Heart right ventricle (tissue), 16 donors: ENCODE results near the gene ERP29. TPM values are rescaled to one million over a fixed set of nuclear protein-coding genes. Genes with fewer than 3 reads are reported as not detected.
"Not testable (repeated sequence)": the region's sequence is repeated elsewhere in the genome, so short reads cannot be mapped to it uniquely, and the experiment has no call there.

Experiments
- ATAC-seq, 8 donors: fragments of 200-7000 bp; cut with Tn5 transposase; one replicate each; pipeline ENCODE4 v1.9.1; 2020; ENCODE audit warnings: mild to moderate bottlenecking in 8 of 8, moderate library complexity in 8 of 8, moderate number of reproducible peaks in 1 of 8
- DNase-seq, 2 donors: peaks; one replicate each; pipeline ENCODE4 v3.0.0-alpha.2; 2020
- H3K27ac ChIP-seq, 10 donors: fragments of 200-600 bp; sonication (generic) in 2 of 10; one replicate each; pipeline versions ENCODE4 v1.5.0 to v1.8.0; 2020 to 2022; ENCODE audit warnings: mild to moderate bottlenecking in 3 of 10
- H3K27me3 ChIP-seq, 7 donors: fragments of 200-600 bp; one replicate each; pipeline ENCODE4 v1.8.0; 2021 to 2022; ENCODE audit warnings: mild to moderate bottlenecking in 2 of 7
- H3K36me3 ChIP-seq, 9 donors: fragments of 200-600 bp; sonication (generic) in 1 of 9; one replicate each; pipeline versions ENCODE4 v1.5.0 to v1.8.0; 2020 to 2022; ENCODE audit warnings: mild to moderate bottlenecking in 2 of 9
- H3K4me1 ChIP-seq, 9 donors: fragments of 200-600 bp; sonication (generic) in 1 of 9; one replicate each; pipeline versions ENCODE4 v1.5.0 to v1.8.0; 2020 to 2022; ENCODE audit warnings: mild to moderate bottlenecking in 4 of 9
- H3K4me3 ChIP-seq, 10 donors: fragments of 200-600 bp; sonication (generic) in 2 of 10; one replicate each; pipeline versions ENCODE4 v1.5.0 to v1.8.0; 2020 to 2022; ENCODE audit warnings: mild to moderate bottlenecking in 7 of 10, moderate library complexity in 2 of 10
- H3K9me3 ChIP-seq, 11 donors: fragments of 200-600 bp in 10 of 11; sonication (generic) in 2 of 11; one replicate each; pipeline versions ENCODE4 v1.5.0 to v1.8.0; 2013 to 2022; ENCODE audit warnings: mild to moderate bottlenecking in 2 of 11, control low read depth in 1 of 11, moderate library complexity in 1 of 11
- CTCF ChIP-seq, 9 donors: fragments of 200-600 bp; sonication (generic) in 2 of 9; IDR thresholded peaks; one replicate each; pipeline versions ENCODE4 v1.5.0 to v1.8.0; 2021 to 2022; ENCODE audit warnings: antibody characterized with exemption in 9 of 9, mild to moderate bottlenecking in 5 of 9, moderate library complexity in 1 of 9
- WGBS, 2 donors: extraction: QIAGEN DNeasy Blood & Tissue Kit; methylation state at CpG; one replicate each; pipeline ENCODE4 v1.1.7; 2013; ENCODE audit warnings: inconsistent platforms in 1 of 2; 5-methylcytosine and 5-hydroxymethylcytosine counted together
- intact Hi-C, 10 donors: fragments of 100-400 bp; cut with DNase I; formaldehyde crosslinking; loops; one replicate each; pipeline versions ENCODE4 v1.11.1 to v1.14.2; 2022
- polyA plus RNA-seq, 2 donors: library from polyadenylated mRNA; stranded (reverse); fragments of 200-250 nt; gene quantifications; one replicate each; pipeline ENCODE4 v1.2.3, GENCODE V29; 2013
- total RNA-seq, 10 donors: library from RNA; stranded (reverse); fragmentation: NEBNext Ultra II Directional in 3 of 10; extraction: Animal tissue kit (Norgen Biotek cat#: 25700) in 3 of 10; gene quantifications; one replicate each; pipeline versions ENCODE4 v1.2.1 to v1.2.4, GENCODE V29; 2021 to 2023
- donor health status: Arrhythmogenic right ventricular cardiomyopathy.
- donor health status: ischemic (EF 13 %, LVEDD 7.1; RV severe dilation, severe dysfunction).
- donor health status: healthy with polysubstance abuse.
- donor health status: DM: no; HTN: yes; CAD: no.
- donor health status: DM: no; HTN: no; CAD: no.
- donor health status: ischemic (EF 25% LVEDD 6.9; RV normal size, moderate dysfunction).
- donor health status: ischemic (EF 25% LVEDD 5.7; RV mildly dilated, moderate dysfunction).
- donor health status: healthy.
- donor health status: DM: yes; HTN: yes; CAD: no.
- donor health status: Ischemic cardiomyopathy.
- donor health status: ischemic (EF 35%, LVEDD 5.7; RV mildly dilated, moderate dysfunction).
- donor health status: nonischemic (EF 11% LVEDD 7.7; RV severe dilation, severe dysfunction).
- donor health status: DM: yes; HTN: yes; CAD: no.
- donor health status: PGD.
- donor health status: ischemic (EF 29% LVEDD 5.4; RV normal size, mild dysfunction).
- donor health status: nonischemic (EF 23%, LVEDD 6.1; RV moderate dilation, normal function).

ERP29 gene
- total and polyA plus RNA-seq, 12 donors, result 36.3 to 77.4 (median 46.6) TPM

- DNase-seq, result no peak
- H3K4me1 ChIP-seq, result peaks cover 0 to 44% (median 9%) of the 10 kb centered on the region in 9 donors
- no peak for TF ChIP-seq CTCF (IDR thresholded peaks at IDR 0.05)
- ATAC-seq, result no peak
- no peaks in the 10 kb centered on the region for H3K27me3 ChIP-seq
- 97 to 98% methylated on average over 4 of the region's 4 CpGs for WGBS, 2 donors
- peaks cover 0 to 27% (median 0%) of the 10 kb centered on the region in 9 donors for H3K36me3 ChIP-seq
- H3K9me3 ChIP-seq, result no peaks in the 10 kb centered on the region
- intact Hi-C loops, result no loop called here
- peak overlapping the region in 1 of 10 donors; percentile 12 for H3K27ac ChIP-seq
- H3K4me3 ChIP-seq, result no peak overlapping the region
Observed at GRCh38 chr12:111991946-111992345, 21.3 kb upstream of the ERP29 start.

GRCh38 chr12:111992464-111992863 lies 20.8 kb upstream of the ERP29 start:
- ATAC-seq (no peak), DNase-seq (no peak)
- H3K27ac ChIP-seq, result peak overlapping the region in 1 of 10 donors; percentile 69

GRCh38 chr12:111993292-111994150 lies 19.7 kb upstream of the ERP29 start:
- intact Hi-C loops, result no loop called here
- H3K4me3 ChIP-seq, result peak overlapping the region in 1 of 10 donors; percentile 27
- H3K4me1 ChIP-seq, result peaks cover 0 to 58% (median 17%) of the 10 kb centered on the region in 9 donors
- no peaks in the 10 kb centered on the region for H3K9me3 ChIP-seq
- DNase-seq, result no peak
- H3K36me3 ChIP-seq, result peaks cover 0 to 27% (median 0%) of the 10 kb centered on the region in 9 donors
- 71 to 80% methylated on average over 2 of the region's 2 CpGs for WGBS, 2 donors
- H3K27me3 ChIP-seq, result no peaks in the 10 kb centered on the region
- no peak for TF ChIP-seq CTCF (IDR thresholded peaks at IDR 0.05)
- H3K27ac ChIP-seq, result peak overlapping the region in 1 of 10 donors; percentile 69
- ATAC-seq, result no peak

More at GRCh38 chr12:111992464-111992863, 20.8 kb upstream of the ERP29 start:
- peaks cover 0 to 27% (median 0%) of the 10 kb centered on the region in 9 donors for H3K36me3 ChIP-seq
- WGBS, 2 donors, result 67 to 80% methylated on average over 6 of the region's 6 CpGs
- H3K4me3 ChIP-seq, result no peak overlapping the region
- intact Hi-C loops, result no loop called here
- no peaks in the 10 kb centered on the region for H3K9me3 ChIP-seq
- peaks cover 0 to 49% (median 14%) of the 10 kb centered on the region in 9 donors for H3K4me1 ChIP-seq
- no peak for TF ChIP-seq CTCF (IDR thresholded peaks at IDR 0.05)
- H3K27me3 ChIP-seq, result no peaks in the 10 kb centered on the region

GRCh38 chr12:111994211-111995111 lies 18.8 kb upstream of the ERP29 start:
- WGBS, 2 donors, result 46 to 55% methylated on average over 17 of the region's 17 CpGs
- intact Hi-C loops, result not testable (repeated sequence)

More at GRCh38 chr12:111994211-111995111, 18.8 kb upstream of the ERP29 start:
- Histone ChIP-seq H3K4me1 (peaks cover 0 to 64% (median 17%) of the 10 kb centered on the region in 9 donors), H3K27ac (peak overlapping the region in 4 of 10 donors; percentile 25 to 69 (median 36)), H3K4me3 (peak overlapping the region in 3 of 10 donors; percentile 1 to 27 (median 3)), H3K36me3 (peaks cover 0 to 23% (median 0%) of the 10 kb centered on the region in 9 donors)
- not testable (repeated sequence) for H3K27me3 ChIP-seq, DNase-seq, ATAC-seq, H3K9me3 ChIP-seq
